Activated gamma-delta T cell treated with anti-CD3 and anti-CD28 coated beads, Interleukin-2, amount 50 U/mL, for 16 hours (primary cell): ENCODE data around the gene ADSL.
"Not testable (repeated sequence)": the region's sequence is repeated elsewhere in the genome, so short reads cannot be mapped to it uniquely, and the experiment has no call there.

Experiments
- DNase-seq: peaks from one replicate; pipeline ENCODE4 v3.0.0-alpha.2; 2020; ENCODE audit warnings: low read depth

The ADSL gene

GRCh38 chr22:40346185-40347118, at the start of gene ADSL:
Gene ADSL, plus strand, starts transcription at chr22:40346500. Its CDS starts 59 bp downstream, at chr22:40346559.
- DNase-seq: peak; percentile 74

GRCh38 chr22:40300316-40300715, 46.0 kb upstream of the ADSL start:
- DNase-seq: no peak

GRCh38 chr22:40300884-40301672, 45.2 kb upstream of the ADSL start:
- DNase-seq: no peak

- DNase-seq: no peak
These were observed 44.2 kb upstream of the ADSL start for GRCh38 chr22:40302149-40302548.

GRCh38 chr22:40305625-40306024, 40.7 kb upstream of the ADSL start:
- DNase-seq: no peak

DNA sequence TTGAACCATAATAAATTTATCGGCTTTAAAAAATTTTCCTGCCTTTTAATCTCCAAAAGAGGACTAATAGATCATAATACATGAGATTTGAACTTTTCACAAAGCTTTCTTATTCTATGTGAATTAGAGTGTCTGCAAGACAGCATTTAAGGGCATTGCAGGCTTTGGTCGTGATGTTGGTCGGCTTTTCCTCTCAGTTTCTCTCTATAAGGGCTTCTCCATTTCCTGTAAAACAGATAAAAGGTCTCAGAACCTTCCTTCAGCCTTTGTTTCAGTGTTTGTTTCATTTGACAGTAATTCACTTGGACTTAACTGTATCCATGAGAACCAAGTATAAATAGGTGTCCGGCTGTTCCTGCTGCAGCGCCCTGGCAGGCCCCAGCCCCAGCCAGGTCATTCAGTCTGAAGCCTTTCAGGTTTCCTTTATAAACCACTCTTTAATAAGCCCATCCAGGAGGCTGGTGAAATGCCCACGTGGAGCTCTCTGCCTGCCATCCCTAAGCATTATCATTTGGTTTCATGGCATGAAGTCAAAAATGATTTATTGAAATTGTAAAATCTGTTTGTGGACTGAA, 37.2 kb upstream of the ADSL start:
- no peak for DNase-seq

DNA sequence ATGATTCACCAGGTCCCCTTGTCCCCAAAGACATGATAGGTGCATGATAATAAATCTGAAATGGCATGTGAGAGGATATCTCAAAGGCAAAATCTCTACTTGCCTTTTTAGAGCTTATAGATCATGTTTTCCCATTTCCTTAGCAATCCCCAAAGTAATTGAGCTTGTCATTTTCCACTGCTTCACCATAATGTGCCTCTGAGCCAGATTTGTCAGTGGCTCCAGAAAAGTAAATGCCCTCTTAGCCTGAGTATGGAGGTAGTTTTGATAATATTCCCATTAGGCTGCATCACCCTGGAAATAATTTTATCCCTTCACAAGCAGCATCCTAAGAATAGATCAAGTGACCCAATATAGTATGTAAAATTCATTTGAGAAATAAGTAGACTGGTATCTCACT, 36.7 kb upstream of the ADSL start:
- no peak for DNase-seq

DNA sequence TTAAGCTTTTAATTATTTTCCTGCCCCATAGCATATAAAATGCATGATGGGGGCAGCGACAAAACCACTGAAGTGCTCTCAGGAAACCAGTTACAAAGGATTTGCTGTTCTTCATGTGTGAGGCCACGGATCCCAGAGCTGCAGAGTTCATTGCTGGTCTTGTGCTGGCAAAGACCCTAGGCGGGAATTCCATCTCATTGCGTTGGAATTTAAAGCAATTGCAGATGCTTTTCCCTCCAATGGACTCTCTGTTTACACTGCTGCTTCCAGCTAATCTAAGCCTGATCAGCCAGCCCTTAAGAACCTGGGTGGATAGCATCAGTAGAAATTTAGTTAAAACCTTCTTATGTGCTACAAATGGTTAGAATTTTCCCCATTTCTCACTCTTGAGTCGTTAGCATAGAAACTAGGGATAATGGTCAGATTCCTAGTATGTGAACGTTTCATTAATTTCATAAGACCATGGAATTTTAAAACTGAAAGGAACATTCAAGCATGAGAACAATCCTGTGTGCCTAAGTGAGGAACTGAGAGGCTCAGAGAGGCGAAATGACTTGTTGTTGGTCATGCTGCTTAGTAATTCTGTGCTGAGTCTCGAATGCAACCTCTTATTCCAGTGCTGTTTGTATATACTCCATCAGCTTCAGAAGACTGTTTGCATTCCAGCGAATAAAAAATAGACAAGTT, 36.1 kb upstream of the ADSL start:
- no peak for DNase-seq

DNA sequence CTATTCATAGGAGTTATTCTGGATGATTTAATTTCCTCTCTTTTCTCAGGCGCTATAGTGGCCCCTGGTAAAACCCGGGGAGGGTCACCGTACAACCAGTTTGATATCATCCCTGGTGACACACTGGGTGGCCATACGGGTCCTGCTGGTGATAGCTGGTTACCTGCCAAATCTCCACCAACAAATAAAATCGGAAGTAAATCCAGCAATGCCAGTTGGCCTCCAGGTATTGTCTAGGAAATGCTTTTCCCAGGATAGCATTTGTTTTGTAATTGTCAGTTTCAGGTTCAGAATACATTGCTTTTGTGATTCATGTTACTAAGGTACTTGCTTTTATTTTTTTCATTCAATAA, 35.6 kb upstream of the ADSL start:
- DNase-seq: no peak

DNA sequence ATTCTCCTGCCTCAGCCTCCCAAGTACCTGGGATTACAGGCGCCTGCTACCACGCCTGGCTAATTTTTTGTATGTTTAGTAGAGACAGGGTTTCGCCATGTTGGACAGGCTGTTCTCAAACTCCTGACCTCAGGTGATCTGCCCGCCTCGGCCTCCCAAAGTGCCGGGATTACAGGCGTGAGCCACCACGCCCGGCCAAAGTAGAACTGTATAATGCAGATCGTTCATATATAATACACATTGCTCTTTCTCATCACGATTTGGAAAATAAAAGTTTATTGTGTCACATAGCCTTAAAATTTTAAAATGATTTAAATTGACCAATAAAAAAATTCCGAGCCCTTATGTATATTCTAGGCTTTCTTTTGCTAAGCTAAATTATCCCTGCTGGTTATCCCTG, 34.7 kb upstream of the ADSL start:
- DNase-seq: not testable (repeated sequence)

- no peak for DNase-seq
These were observed 34.2 kb upstream of the ADSL start for GRCh38 chr22:40312050-40312449.

- DNase-seq: no peak
These were observed 33.3 kb upstream of the ADSL start for GRCh38 chr22:40313007-40313406.

- DNase-seq: no peak
These were observed 32.3 kb upstream of the ADSL start for GRCh38 chr22:40314041-40314440.

GRCh38 chr22:40320687-40321086, 25.6 kb upstream of the ADSL start:
- DNase-seq: no peak

DNA sequence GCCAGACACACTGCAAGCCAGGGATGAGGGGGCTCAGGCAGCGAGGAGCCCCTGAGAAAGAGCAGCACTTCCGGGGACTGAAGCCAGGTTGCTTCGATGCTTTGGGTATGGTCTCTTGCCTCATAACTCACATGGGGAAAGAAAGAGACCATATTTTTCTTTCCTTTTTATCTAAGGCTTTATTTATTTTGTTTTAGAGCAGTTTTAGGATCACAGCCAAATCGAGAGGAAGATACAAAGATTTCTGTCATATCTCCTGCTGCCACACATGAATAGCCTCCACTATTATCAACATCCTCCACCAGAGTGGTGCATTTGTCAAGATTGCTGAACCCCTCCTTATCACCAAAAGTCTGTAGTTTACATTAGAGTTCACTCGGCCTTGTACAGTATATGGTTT, 24.3 kb upstream of the ADSL start:
- DNase-seq: no peak

DNA sequence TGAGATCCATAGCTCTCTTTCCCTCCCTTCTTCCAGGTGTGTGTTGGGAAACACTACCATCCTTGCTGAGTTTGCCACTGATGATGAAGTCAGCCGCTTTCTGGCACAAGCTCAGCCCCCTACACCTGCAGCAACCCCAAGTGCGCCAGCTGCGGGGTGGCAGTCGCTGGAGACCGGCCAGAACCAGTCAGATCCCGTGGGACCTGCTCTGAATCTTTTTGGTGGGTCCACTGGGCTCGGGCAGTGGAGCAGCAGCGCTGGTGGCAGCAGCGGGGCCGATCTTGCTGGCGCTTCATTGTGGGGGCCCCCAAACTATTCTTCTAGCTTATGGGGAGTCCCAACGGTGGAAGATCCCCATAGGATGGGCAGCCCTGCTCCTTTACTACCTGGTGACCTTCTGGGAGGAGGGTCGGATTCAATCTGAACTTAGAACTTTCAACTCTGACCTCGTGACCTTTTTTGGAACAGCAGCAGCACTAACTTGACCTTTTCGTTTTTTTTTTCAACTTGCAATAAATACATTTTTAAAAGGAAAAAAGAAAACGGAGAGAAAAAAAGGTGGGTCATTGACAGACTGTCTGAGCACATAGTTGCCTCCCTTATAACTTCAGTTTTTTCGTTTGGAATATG, 23.4 kb upstream of the ADSL start:
- no peak for DNase-seq

- DNase-seq: no peak
These were observed 22.6 kb upstream of the ADSL start for GRCh38 chr22:40323681-40324171.

- DNase-seq: peak; percentile 21
These were observed 21.6 kb upstream of the ADSL start for GRCh38 chr22:40324468-40325305.

- peak; percentile 67 for DNase-seq
These were observed 21.0 kb upstream of the ADSL start for GRCh38 chr22:40325315-40325714.

DNA sequence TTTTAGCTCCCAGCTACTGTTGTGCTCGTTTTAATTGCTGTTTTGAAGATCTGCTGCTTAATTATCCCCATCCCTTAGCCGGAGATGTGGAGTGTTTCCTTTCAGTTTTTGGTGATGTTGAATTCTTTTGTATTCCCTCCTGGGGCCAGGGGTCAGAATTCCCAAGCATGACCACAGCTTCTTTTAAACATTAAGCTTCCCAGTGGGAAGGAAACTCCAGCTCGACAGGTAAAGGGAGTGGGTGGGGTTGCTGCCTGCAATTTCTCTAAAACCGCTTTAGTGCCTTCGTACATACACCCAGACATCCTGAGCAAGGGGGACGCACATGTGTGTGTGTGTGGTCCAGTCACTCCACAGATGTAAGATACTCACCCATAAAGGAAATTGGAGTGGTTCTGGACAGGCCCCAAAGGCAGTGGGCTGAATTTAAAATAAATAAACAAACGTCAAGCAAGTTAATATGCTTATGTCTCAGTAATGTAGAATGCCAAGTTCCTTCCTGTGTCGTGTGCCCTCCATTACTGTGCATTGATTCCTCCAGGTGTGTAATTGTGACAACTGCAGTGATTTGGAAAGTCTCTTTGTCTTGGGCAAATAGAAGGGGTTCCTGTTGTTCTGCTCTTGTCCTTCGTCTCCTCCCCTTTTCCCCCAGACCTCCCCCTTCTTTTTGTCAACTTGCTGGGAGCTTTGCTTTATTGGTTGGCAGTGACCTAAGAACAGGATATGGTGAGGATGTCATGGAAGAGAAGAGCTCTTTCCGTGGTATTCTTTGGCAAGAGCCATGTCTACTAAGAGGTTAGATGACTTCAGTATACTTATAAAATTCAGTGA, 19.2 kb upstream of the ADSL start:
- DNase-seq: no peak
